ENCODE measurements around the gene PPP1R27.

DNA sequence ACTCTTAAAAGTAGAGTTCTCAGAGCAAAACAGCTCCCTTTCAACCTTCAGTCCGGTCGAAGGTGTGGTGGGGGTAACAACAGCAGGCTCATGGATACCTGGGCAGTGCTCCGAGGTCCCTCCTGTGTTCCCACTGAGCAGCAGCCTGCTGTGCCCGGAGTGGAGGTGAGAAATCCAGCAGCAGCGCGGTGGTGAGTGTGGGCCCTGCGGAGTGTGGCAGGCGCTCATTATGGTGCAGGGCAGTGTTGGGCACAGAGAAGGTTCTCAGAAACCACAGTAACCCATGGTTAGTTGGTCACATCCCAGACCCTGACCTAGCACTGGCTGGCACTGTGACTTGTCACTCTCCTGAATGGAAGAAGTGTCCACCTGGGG lies 30.5 kb upstream of the PPP1R27 start:
- TF ChIP-seq, protein P1, sequence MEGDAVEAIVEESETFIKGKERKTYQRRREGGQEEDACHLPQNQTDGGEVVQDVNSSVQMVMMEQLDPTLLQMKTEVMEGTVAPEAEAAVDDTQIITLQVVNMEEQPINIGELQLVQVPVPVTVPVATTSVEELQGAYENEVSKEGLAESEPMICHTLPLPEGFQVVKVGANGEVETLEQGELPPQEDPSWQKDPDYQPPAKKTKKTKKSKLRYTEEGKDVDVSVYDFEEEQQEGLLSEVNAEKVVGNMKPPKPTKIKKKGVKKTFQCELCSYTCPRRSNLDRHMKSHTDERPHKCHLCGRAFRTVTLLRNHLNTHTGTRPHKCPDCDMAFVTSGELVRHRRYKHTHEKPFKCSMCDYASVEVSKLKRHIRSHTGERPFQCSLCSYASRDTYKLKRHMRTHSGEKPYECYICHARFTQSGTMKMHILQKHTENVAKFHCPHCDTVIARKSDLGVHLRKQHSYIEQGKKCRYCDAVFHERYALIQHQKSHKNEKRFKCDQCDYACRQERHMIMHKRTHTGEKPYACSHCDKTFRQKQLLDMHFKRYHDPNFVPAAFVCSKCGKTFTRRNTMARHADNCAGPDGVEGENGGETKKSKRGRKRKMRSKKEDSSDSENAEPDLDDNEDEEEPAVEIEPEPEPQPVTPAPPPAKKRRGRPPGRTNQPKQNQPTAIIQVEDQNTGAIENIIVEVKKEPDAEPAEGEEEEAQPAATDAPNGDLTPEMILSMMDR (IDR thresholded peaks at IDR 0.05) = no peak
- TF ChIP-seq EP300 (IDR thresholded peaks at IDR 0.05) (no peak), RAD21 (conservative IDR thresholded peaks at IDR 0.05 in 1 of 2, IDR thresholded peaks at IDR 0.05 in 1 of 2) (no peak), HEYL (CRISPR knock-in tag; IDR thresholded peaks at IDR 0.05) (no peak), FOSB (CRISPR knock-in tag; IDR thresholded peaks at IDR 0.05) (no peak), CBX8 (IDR thresholded peaks at IDR 0.05) (no peak)
- TF ChIP-seq, protein P2, sequence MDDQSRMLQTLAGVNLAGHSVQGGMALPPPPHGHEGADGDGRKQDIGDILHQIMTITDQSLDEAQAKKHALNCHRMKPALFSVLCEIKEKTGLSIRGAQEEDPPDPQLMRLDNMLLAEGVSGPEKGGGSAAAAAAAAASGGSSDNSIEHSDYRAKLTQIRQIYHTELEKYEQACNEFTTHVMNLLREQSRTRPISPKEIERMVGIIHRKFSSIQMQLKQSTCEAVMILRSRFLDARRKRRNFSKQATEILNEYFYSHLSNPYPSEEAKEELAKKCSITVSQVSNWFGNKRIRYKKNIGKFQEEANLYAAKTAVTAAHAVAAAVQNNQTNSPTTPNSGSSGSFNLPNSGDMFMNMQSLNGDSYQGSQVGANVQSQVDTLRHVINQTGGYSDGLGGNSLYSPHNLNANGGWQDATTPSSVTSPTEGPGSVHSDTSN (IDR thresholded peaks at IDR 0.05) = no peak

Data from A549 (cell line).